Measurements from ENCODE around the gene FOXP1.

Gene FOXP1

DNA sequence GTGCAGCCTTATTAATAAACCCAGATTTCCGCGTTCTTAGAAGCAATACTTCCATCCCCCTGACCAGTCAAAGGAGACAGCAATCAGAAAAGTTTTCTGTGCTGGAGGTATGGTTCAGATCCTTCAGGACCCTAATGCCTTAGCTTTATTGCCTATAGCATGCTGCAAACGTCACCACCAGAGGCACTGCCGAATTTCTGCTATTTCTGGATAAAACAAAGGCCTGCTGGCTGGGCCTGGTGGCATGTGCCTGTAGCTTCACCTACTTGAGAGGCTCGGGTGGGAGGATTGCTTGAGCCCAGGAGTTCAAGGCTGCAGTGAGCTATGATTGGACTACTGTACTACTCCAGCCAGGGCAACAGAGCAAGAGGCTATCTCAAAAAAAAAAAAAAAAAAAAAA is 407.2 kb downstream of the FOXP1 start:
- in situ Hi-C loops (cut with HindIII; ENCODE audit: low pct_unique_long_range_greater_than_20kb, low sequenced_read_pairs): no loop called here
- TF ChIP-seq JUND (IDR thresholded peaks at IDR 0.05; ENCODE audit: low read depth): no peak
- DNase-seq (ENCODE audit: low read depth in 1 of 2, low spot score in 1 of 2): no peak

DNA sequence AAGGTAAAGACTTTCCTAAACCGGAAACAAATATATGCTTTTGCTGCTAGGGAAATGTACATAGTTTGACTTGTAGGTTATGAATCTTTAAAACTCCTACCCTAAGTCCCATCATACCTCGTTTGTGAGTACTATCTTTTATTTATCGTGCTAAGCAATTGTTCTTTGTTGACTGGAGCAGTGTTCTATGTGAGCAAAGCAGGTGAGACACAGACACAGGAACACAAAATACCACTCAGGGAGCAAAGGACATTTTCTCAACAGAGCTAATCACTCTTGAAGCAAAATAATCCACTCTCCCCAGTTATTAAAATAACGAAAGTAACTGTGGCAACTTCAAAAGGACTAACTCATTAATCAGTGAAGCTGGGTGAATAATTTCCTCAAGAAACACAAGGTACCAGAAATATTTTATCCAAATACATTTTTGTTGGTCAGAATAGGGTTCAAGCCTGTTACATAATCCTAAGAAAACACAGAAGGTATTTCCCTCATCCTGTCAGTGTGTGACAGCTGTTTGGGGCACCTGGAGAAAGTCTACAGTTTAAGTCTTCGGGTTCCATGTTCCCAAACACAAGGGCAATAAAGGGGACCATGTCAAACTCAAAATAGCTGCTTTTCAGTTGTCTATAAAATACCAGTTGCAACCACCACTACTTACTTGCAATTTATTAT is 407.7 kb downstream of the FOXP1 start:
- TF ChIP-seq JUND (IDR thresholded peaks at IDR 0.05; ENCODE audit: low read depth): no peak
- in situ Hi-C loops (cut with HindIII; ENCODE audit: low pct_unique_long_range_greater_than_20kb, low sequenced_read_pairs): no loop called here
- no peak for DNase-seq (ENCODE audit: low read depth in 1 of 2, low spot score in 1 of 2)

DNA sequence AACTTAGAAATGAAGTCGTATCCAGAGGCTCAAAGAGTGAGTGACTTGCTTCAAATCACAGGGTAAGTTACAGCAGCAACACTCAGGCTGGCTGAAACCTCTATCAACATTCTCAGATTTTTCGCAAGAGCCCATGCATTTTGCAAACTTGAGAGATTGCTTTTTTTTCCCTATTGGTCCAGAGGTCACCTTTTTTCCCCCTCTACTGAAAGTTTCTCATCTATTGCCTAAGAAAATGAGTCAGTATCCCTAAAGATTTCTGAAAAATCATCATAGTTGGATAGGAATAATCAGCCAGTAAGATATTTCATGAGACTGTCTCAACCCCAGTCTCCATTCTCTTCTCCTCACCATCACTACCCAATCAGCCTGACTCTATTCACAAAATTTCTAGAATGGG is 410.6 kb downstream of the FOXP1 start:
- no peak for TF ChIP-seq JUND (IDR thresholded peaks at IDR 0.05; ENCODE audit: low read depth)
- in situ Hi-C loops (cut with HindIII; ENCODE audit: low pct_unique_long_range_greater_than_20kb, low sequenced_read_pairs): no loop called here

DNA sequence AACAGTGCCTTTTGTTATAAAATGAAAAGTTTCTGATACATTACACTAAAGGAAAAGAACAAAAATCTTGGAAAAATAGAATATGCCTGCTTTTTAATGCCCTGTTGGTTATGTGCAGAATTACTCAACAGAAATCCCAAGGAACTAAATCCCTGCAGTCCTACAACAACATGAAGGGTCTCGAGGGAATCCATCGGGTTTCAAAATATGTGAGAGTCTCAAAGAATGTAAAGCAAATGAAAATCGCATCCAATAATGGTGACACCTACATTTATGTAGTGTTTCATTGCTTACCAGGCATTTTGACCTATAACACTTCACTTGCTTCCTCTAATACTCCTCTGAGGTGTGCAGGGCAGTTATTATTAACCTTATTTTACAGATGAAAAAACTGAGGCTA is 411.3 kb downstream of the FOXP1 start:
- no peak for TF ChIP-seq JUND (IDR thresholded peaks at IDR 0.05; ENCODE audit: low read depth)
- no peak for DNase-seq (ENCODE audit: low read depth in 1 of 2, low spot score in 1 of 2)
- in situ Hi-C loops (cut with HindIII; ENCODE audit: low pct_unique_long_range_greater_than_20kb, low sequenced_read_pairs): no loop called here

More for the DNA sequence above, 410.6 kb downstream of the FOXP1 start:
- DNase-seq (ENCODE audit: low read depth in 1 of 2, low spot score in 1 of 2): no peak

DNA sequence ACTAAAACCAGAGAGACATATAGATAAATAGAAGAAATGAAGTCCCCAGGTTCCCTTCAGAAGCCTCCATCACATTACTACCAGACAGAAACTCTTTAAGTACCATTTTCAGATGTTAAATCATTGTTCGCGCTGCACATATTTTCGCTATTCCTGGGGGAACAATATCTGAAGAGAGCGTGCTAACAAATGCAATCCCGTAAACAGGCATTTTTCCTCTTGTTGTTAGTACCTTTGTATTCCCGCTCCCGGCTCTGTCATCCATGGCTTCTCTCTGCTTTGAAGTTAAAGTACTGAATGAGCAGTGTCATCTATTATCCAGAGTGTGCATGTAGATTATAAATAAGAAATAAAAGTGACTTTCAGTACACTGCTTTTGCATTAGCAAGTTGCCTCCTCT is 412.3 kb downstream of the FOXP1 start:
- in situ Hi-C loops (cut with HindIII; ENCODE audit: low pct_unique_long_range_greater_than_20kb, low sequenced_read_pairs): no loop called here
- no peak for TF ChIP-seq JUND (IDR thresholded peaks at IDR 0.05; ENCODE audit: low read depth)
- no peak for DNase-seq (ENCODE audit: low read depth in 1 of 2, low spot score in 1 of 2)

DNA sequence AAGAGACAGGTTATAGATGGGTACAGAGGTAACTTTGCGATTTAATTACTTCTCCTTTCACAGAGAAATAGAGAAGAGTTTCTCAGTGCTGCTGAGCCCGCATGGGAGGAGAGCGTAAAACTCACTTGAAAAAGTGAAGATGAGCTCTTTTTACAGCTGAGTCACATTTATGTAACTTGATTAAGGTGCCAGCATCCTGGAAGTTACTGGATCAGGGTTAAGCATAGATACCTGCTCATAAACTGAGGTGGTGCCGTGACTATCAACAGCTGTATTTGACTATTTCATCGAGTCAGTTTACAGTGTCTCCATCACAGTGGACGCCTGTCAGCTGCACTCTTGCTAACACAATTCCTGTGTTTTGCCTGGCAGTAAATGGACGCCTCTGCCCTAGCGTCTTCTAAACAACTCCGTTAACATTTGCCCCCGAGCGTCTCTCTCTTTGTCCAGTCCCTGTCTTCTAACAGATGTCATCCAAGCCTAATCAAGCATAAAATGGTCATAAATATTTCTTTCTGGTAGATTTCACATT is 414.6 kb downstream of the FOXP1 start:
- no peak for TF ChIP-seq JUND (IDR thresholded peaks at IDR 0.05; ENCODE audit: low read depth)
- in situ Hi-C loops (cut with HindIII; ENCODE audit: low pct_unique_long_range_greater_than_20kb, low sequenced_read_pairs): no loop called here
- no peak for DNase-seq (ENCODE audit: low read depth in 1 of 2, low spot score in 1 of 2)

DNA sequence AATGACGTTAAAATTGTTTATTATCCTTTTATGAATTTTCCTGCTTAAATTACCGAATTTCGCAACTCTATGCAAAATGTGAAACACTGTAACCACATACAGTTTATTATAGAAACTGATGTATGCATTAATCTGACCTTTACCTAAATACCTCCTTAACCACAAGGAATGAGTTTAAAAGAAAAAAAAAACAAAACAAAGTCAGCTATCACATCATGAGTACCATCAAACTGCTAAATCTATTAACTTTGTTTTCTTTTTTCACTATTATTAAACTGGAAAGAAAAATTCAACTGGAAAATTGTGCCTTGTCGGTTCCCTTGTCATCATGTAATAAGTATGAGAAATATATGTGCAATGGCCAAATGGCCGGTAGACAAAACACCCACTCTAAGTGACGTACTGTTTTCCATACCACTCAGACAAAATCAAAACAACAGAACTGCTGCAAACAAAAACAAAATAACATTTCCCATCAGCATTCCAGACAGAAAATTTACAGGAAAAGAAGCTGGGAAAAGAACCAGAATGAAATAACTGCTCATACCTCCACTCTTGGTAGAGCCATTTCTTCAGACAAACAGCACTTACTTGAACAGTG is 415.3 kb downstream of the FOXP1 start:
- DNase-seq (ENCODE audit: low read depth in 1 of 2, low spot score in 1 of 2): no peak
- TF ChIP-seq JUND (IDR thresholded peaks at IDR 0.05; ENCODE audit: low read depth): no peak
- in situ Hi-C loops (cut with HindIII; ENCODE audit: low pct_unique_long_range_greater_than_20kb, low sequenced_read_pairs): no loop called here

DNA sequence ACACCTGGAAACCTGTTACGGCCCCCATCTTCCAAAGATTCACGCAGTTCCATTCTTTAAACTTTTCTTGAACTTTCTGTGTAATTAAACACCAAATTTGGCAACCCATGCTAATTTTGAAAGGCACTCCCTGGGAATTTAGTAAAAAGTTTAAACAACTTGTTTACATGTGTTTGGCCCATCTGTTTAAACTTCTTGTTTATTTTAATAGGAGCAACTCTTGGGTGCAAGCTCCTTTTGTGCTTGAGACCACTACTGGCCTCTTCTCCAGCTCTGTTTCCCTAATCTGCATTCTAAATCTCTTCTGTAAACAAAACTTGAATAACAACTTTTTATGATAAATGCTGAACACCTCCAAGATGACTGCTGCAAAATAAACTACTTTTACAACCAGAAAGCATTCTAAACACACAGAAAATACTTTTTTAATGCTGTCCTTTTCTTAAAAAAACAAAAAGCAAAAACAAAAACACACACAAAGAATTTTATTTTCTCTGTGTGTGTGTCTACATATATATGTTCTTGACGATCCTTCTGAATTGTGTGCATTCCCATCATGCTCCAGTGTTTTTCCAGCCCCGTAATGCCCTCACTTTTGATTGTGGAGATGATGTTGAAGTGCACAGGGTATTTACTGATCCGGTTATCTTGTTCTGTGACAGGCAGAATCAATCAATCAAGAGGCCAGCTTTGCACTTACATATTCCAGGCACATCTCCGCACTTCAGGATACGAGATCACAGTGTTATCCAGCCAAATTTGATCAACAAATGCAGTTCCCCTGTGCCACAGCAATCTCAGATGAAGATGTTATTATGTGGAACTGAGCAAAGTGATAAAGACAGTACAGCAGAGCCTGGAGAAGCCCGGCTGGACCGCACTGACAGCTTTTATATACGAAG is 416.9 kb downstream of the FOXP1 start:
- no peak for TF ChIP-seq JUND (IDR thresholded peaks at IDR 0.05; ENCODE audit: low read depth)
- peak in 1 of 2 experiments; percentile 28 for DNase-seq (ENCODE audit: low read depth in 1 of 2, low spot score in 1 of 2)
- in situ Hi-C loops (cut with HindIII; ENCODE audit: low pct_unique_long_range_greater_than_20kb, low sequenced_read_pairs): no loop called here

DNA sequence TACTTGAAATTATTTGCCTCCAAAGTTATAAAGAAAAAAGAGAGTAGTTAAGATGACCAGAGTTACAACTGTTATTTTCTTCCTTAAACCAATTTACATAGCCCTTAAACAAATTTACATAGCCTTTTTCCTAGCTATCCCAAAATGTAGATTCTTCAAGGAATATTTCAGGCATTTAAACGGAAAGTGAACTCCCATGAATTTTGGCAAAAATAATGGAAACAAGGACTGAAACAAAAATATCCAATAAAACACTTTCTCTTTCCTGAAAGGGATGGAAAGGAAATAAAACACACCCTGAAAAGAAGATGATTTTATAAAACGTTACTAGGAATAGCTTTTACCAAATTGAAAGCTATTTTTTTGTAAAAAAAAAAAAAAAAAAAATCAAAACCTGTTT is 418.6 kb downstream of the FOXP1 start:
- in situ Hi-C loops (cut with HindIII; ENCODE audit: low pct_unique_long_range_greater_than_20kb, low sequenced_read_pairs): no loop called here
- no peak for DNase-seq (ENCODE audit: low read depth in 1 of 2, low spot score in 1 of 2)
- no peak for TF ChIP-seq JUND (IDR thresholded peaks at IDR 0.05; ENCODE audit: low read depth)

DNA sequence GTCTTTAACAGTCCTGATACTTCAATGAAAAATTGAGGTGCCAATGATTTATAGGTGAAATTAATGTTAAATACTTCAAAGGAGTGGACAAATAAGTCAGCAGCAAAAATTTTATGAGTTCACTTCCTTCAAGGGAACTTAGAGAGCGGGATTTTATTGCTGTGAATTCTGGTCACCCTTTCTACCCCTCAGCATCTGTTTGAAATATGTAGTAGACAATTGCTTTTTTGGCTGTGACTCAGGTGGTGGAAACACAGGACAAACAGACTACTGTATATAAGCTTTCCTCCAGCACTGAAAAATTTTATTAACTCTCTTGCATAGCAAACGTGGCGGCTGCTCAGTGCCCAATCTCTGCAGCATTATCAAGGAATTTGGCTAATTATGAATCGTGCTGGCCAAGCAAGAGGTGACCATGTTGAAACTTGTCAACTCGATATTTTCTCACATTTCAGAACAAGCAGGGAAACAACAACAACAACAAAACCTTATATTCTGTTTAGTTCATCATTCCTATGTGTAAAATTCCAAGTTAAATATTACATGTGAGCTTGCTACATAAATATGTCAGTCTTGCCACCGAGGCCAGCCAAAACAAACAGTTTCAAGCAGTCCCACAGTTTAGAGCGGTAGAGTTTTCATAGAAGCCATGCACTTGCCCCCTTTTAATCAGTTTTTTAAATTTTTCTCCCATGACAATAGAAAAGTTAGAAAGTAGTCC is 420.2 kb downstream of the FOXP1 start:
- TF ChIP-seq JUND (IDR thresholded peaks at IDR 0.05; ENCODE audit: low read depth): no peak
- DNase-seq (ENCODE audit: low read depth in 1 of 2, low spot score in 1 of 2): no peak
- in situ Hi-C loops (cut with HindIII; ENCODE audit: low pct_unique_long_range_greater_than_20kb, low sequenced_read_pairs): no loop called here

DNA sequence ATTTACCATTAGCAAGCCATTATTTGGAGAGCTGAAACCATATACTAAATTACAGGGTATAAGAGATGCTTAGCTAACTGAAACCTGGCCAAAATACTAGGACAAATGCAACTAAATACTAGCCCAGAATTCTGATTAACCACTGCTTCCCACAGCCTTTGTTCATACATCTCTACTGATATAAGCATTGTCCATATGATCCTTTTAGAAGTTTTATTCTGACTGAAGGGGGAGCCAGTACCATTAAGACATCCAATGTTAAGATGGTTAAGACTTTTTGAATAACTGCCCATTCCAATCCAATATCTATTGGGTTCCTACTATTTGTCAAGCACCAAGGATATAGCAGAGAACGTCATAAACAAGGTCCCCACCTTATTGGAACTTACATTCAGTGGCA is 421.3 kb downstream of the FOXP1 start:
- in situ Hi-C loops (cut with HindIII; ENCODE audit: low pct_unique_long_range_greater_than_20kb, low sequenced_read_pairs): no loop called here
- DNase-seq (ENCODE audit: low read depth in 1 of 2, low spot score in 1 of 2): peak in 1 of 2 experiments; percentile 22
- no peak for TF ChIP-seq JUND (IDR thresholded peaks at IDR 0.05; ENCODE audit: low read depth)
